ENCODE data around the gene ZNF750.
A peak's percentile ranks its signal among the peaks of the same experiment; 100 is the strongest.

Gene ZNF750

GRCh38 chr17:82839617-82840292 lies at the start of gene ZNF750:
Gene ZNF750, minus strand, starts transcription at chr17:82840022. Its CDS starts 7,568 bp downstream, at chr17:82832454.
- peak within 1 kb of the TSS; percentile 42 for H3K27ac ChIP-seq
- DNase-seq, result no peak
- TF ChIP-seq CTCF (IDR thresholded peaks at IDR 0.05; ENCODE audit: low read depth, low read length), result no peak
- peaks cover 17% of the 10 kb centered on the region for H3K36me3 ChIP-seq
- no peaks in the 10 kb centered on the region for H3K9me3 ChIP-seq (ENCODE audit: severe bottlenecking)
- no peak within 1 kb of the TSS for H3K4me3 ChIP-seq (ENCODE audit: low read depth, low read length)
- no peaks in the 10 kb centered on the region for H3K27me3 ChIP-seq (ENCODE audit: insufficient read depth, low read depth, severe bottlenecking)

- Histone ChIP-seq H3K27me3 (ENCODE audit: insufficient read depth, low read depth, severe bottlenecking) (no peaks in the 10 kb centered on the region), H3K36me3 (peaks cover 80% of the 10 kb centered on the region), H3K9me3 (ENCODE audit: severe bottlenecking) (no peaks in the 10 kb centered on the region), H3K27ac (no peak overlapping the region), H3K4me3 (ENCODE audit: low read depth, low read length) (no peak overlapping the region)
- DNase-seq, result no peak
- no peak for TF ChIP-seq CTCF (IDR thresholded peaks at IDR 0.05; ENCODE audit: low read depth, low read length)
These were observed 49.0 kb upstream of the ZNF750 start for GRCh38 chr17:82888583-82889495.

- Histone ChIP-seq H3K27me3 (ENCODE audit: insufficient read depth, low read depth, severe bottlenecking) (no peaks in the 10 kb centered on the region), H3K4me3 (ENCODE audit: low read depth, low read length) (no peak overlapping the region), H3K9me3 (ENCODE audit: severe bottlenecking) (no peaks in the 10 kb centered on the region), H3K27ac (no peak overlapping the region), H3K36me3 (peaks cover 80% of the 10 kb centered on the region)
- no peak for DNase-seq
- TF ChIP-seq CTCF (IDR thresholded peaks at IDR 0.05; ENCODE audit: low read depth, low read length), result no peak
These were observed 47.7 kb upstream of the ZNF750 start for GRCh38 chr17:82887255-82888164.

GRCh38 chr17:82884970-82885353 lies 45.1 kb upstream of the ZNF750 start:
- Histone ChIP-seq H3K27ac (no peak overlapping the region), H3K27me3 (ENCODE audit: insufficient read depth, low read depth, severe bottlenecking) (no peaks in the 10 kb centered on the region), H3K4me3 (ENCODE audit: low read depth, low read length) (no peak overlapping the region), H3K36me3 (peaks cover 66% of the 10 kb centered on the region), H3K9me3 (ENCODE audit: severe bottlenecking) (no peaks in the 10 kb centered on the region)
- no peak for TF ChIP-seq CTCF (IDR thresholded peaks at IDR 0.05; ENCODE audit: low read depth, low read length)
- DNase-seq, result no peak

- Histone ChIP-seq H3K36me3 (peaks cover 63% of the 10 kb centered on the region), H3K27ac (no peak overlapping the region)
- TF ChIP-seq CTCF (IDR thresholded peaks at IDR 0.05; ENCODE audit: low read depth, low read length), result no peak
These were observed 44.6 kb upstream of the ZNF750 start for GRCh38 chr17:82884341-82884969.

More at GRCh38 chr17:82884341-82884969, 44.6 kb upstream of the ZNF750 start:
- Histone ChIP-seq H3K27me3 (ENCODE audit: insufficient read depth, low read depth, severe bottlenecking) (no peaks in the 10 kb centered on the region), H3K9me3 (ENCODE audit: severe bottlenecking) (no peaks in the 10 kb centered on the region), H3K4me3 (ENCODE audit: low read depth, low read length) (no peak overlapping the region)
- no peak for DNase-seq

Data from WERI-Rb-1 (cell line).